ENCODE measurements around the gene EPB42. TPM values are rescaled to one million over a fixed set of nuclear protein-coding genes. Genes with fewer than 3 reads are reported as not detected.

EPB42 gene
- total and polyA plus RNA-seq, 2 donors from 2014 or later = not detected

DNA sequence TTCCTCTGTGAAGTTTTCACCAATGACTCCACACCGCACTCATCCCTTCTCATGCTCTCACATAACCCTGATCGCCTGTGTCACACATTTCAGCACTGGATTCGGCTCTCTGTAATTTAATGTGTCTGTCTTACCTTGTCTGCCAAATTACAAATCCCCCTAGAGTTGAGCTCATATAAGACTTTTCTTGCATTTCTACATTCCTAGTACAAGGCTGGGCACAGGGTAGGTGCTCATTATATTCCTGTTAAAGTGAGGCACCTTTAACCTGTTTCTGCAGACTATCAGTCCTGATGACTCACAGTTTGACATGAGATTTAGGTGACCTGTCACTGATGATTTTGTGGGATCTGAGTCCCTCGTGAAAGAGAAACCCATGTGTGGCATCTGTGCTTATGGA lies 23.3 kb upstream of the EPB42 start:
- H3K4me3 ChIP-seq (ENCODE audit: low read length in 3 of 3) = no peak overlapping the region
- DNase-seq (no peak), FAIRE-seq (no peak)
- no peak overlapping the region for H3K9ac ChIP-seq (ENCODE audit: low read length in 3 of 3)
- no peaks in the 10 kb centered on the region for H3K4me1 ChIP-seq (ENCODE audit: control insufficient read depth in 2 of 3, insufficient read depth in 2 of 3, low read depth in 1 of 3, low read length in 3 of 3)
- H3K27me3 ChIP-seq (ENCODE audit: control insufficient read depth, insufficient read depth, low read length) = no peaks in the 10 kb centered on the region
- H3K9me3 ChIP-seq (ENCODE audit: control insufficient read depth in 2 of 3, insufficient read depth in 1 of 3, low read length in 3 of 3) = no peaks in the 10 kb centered on the region
- TF ChIP-seq, protein P1, sequence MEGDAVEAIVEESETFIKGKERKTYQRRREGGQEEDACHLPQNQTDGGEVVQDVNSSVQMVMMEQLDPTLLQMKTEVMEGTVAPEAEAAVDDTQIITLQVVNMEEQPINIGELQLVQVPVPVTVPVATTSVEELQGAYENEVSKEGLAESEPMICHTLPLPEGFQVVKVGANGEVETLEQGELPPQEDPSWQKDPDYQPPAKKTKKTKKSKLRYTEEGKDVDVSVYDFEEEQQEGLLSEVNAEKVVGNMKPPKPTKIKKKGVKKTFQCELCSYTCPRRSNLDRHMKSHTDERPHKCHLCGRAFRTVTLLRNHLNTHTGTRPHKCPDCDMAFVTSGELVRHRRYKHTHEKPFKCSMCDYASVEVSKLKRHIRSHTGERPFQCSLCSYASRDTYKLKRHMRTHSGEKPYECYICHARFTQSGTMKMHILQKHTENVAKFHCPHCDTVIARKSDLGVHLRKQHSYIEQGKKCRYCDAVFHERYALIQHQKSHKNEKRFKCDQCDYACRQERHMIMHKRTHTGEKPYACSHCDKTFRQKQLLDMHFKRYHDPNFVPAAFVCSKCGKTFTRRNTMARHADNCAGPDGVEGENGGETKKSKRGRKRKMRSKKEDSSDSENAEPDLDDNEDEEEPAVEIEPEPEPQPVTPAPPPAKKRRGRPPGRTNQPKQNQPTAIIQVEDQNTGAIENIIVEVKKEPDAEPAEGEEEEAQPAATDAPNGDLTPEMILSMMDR (IDR thresholded peaks at IDR 0.05; ENCODE audit: borderline replicate concordance, extremely low read depth, insufficient read depth) = no peak
- intact Hi-C loops (cut with DNase I) = no loop called here
- no peak overlapping the region for H3K27ac ChIP-seq (ENCODE audit: low read depth in 2 of 2, low read length in 2 of 2)
- no peaks in the 10 kb centered on the region for H3K36me3 ChIP-seq (ENCODE audit: control insufficient read depth in 2 of 3, insufficient read depth in 3 of 3, low read length in 3 of 3)

DNA sequence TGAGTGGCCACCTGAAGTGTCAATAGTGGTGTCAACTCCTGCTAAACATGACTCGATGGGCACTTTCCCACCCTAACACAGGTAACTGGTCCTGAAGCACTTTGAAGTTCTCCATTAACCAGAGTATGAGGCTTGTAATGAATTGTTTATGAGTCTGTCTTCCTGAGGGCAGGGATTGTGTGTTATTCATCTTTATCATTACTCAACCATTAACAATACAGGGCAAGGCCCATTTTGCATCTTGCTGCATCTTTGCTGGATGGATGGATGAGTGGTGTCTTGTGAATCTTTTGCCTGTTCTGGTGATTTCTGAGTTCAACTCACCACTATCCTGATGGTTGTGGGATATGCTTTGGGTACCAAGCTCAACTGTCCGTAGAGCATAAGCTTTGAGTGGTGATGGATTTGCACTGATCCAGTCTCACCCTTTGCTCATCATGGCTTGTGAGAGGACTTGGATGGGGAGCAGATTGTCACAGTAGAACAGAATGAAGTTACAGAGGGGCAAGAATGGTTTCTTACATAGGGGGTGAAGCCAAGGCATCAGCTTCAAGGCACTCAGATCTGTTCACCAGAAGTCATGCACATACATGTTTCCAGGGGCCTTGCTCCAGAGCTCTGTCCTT lies 22.3 kb upstream of the EPB42 start:
- no peaks in the 10 kb centered on the region for H3K9me3 ChIP-seq (ENCODE audit: control insufficient read depth in 2 of 3, insufficient read depth in 1 of 3, low read length in 3 of 3)
- H3K4me3 ChIP-seq (ENCODE audit: low read length in 3 of 3) = no peak overlapping the region
- no peak overlapping the region for H3K9ac ChIP-seq (ENCODE audit: low read length in 3 of 3)
- TF ChIP-seq, protein P1 (IDR thresholded peaks at IDR 0.05; ENCODE audit: borderline replicate concordance, extremely low read depth, insufficient read depth) = no peak
- no peak overlapping the region for H3K27ac ChIP-seq (ENCODE audit: low read depth in 2 of 2, low read length in 2 of 2)
- no peak for DNase-seq
- H3K36me3 ChIP-seq (ENCODE audit: control insufficient read depth in 2 of 3, insufficient read depth in 3 of 3, low read length in 3 of 3) = no peaks in the 10 kb centered on the region
- no peaks in the 10 kb centered on the region for H3K27me3 ChIP-seq (ENCODE audit: control insufficient read depth, insufficient read depth, low read length)
- intact Hi-C loops (cut with DNase I) = no loop called here
- no peaks in the 10 kb centered on the region for H3K4me1 ChIP-seq (ENCODE audit: control insufficient read depth in 2 of 3, insufficient read depth in 2 of 3, low read depth in 1 of 3, low read length in 3 of 3)
- no peak for FAIRE-seq

DNA sequence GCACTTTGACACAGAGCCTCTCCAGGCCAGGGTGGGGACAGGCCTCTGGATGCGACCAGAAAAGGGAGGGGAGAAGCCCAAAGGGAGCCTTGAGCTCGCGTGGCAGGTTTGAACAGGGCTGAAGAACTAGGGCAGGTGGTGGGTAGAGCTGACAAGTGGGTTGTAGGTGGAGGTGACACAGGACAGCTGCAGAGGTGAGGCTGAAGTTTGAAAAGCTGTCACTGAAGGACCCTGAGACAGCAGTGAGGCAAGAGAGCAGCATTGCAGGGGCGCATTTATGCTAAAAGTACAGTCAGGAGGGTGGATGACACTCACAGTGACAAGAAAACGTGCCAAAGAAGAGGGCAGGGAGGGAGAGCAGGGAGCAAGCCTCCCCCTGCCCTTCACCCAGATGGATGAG lies 21.8 kb upstream of the EPB42 start:
- FAIRE-seq = no peak
- TF ChIP-seq, protein P1 (IDR thresholded peaks at IDR 0.05; ENCODE audit: borderline replicate concordance, extremely low read depth, insufficient read depth) = no peak
- no peaks in the 10 kb centered on the region for H3K9me3 ChIP-seq (ENCODE audit: control insufficient read depth in 2 of 3, insufficient read depth in 1 of 3, low read length in 3 of 3)

DNA sequence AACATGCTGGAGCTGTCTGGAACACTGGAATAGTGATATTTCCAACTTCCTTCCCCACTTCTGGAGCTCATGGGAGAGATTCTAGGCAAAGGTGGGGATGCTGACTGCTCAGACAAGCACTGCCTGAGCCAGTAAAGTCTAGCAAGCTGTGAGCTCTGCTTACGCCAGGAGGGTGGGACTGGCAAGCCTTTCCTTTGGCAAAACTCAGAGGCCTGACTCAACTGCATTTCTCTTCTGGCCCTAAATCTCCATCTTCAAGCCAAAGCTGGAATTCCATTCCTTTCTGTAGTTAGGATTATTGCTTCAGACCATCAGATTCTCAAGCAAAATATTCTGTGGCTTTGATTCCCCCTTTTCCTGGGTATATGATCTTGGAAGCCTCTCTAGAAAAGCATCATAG lies 20.3 kb upstream of the EPB42 start:
- Histone ChIP-seq H3K27ac (ENCODE audit: low read depth in 2 of 2, low read length in 2 of 2) (no peak overlapping the region), H3K9ac (ENCODE audit: low read length in 3 of 3) (no peak overlapping the region), H3K9me3 (ENCODE audit: control insufficient read depth in 2 of 3, insufficient read depth in 1 of 3, low read length in 3 of 3) (no peaks in the 10 kb centered on the region), H3K27me3 (ENCODE audit: control insufficient read depth, insufficient read depth, low read length) (no peaks in the 10 kb centered on the region), H3K36me3 (ENCODE audit: control insufficient read depth in 2 of 3, insufficient read depth in 3 of 3, low read length in 3 of 3) (no peaks in the 10 kb centered on the region), H3K4me1 (ENCODE audit: control insufficient read depth in 2 of 3, insufficient read depth in 2 of 3, low read depth in 1 of 3, low read length in 3 of 3) (no peaks in the 10 kb centered on the region), H3K4me3 (ENCODE audit: low read length in 3 of 3) (no peak overlapping the region)
- DNase-seq = no peak
- TF ChIP-seq, protein P1 (IDR thresholded peaks at IDR 0.05; ENCODE audit: borderline replicate concordance, extremely low read depth, insufficient read depth) = no peak
- intact Hi-C loops (cut with DNase I) = no loop called here
- no peak for FAIRE-seq

More for the DNA sequence above, 21.8 kb upstream of the EPB42 start:
- no peaks in the 10 kb centered on the region for H3K4me1 ChIP-seq (ENCODE audit: control insufficient read depth in 2 of 3, insufficient read depth in 2 of 3, low read depth in 1 of 3, low read length in 3 of 3)
- H3K27ac ChIP-seq (ENCODE audit: low read depth in 2 of 2, low read length in 2 of 2) = no peak overlapping the region
- no peak overlapping the region for H3K4me3 ChIP-seq (ENCODE audit: low read length in 3 of 3)
- no peaks in the 10 kb centered on the region for H3K27me3 ChIP-seq (ENCODE audit: control insufficient read depth, insufficient read depth, low read length)
- H3K36me3 ChIP-seq (ENCODE audit: control insufficient read depth in 2 of 3, insufficient read depth in 3 of 3, low read length in 3 of 3) = no peaks in the 10 kb centered on the region
- intact Hi-C loops (cut with DNase I) = no loop called here
- DNase-seq = no peak
- H3K9ac ChIP-seq (ENCODE audit: low read length in 3 of 3) = no peak overlapping the region
